Measurements from ENCODE around the gene FLOT1.
A peak's percentile ranks its signal among the peaks of the same experiment; 100 is the strongest.

- TF ChIP-seq CTCF (IDR thresholded peaks at IDR 0.05) (no peak), POLR2A (IDR thresholded peaks at IDR 0.05) (peak in 1 of 2 donors; percentile 60)
These were observed 39.4 kb upstream of the FLOT1 start for GRCh38 chr6:30781743-30782424.
